Measurements from ENCODE around the gene SCO2. TPM values are rescaled to one million over a fixed set of nuclear protein-coding genes. Genes with fewer than 3 reads are reported as not detected.
A peak's percentile ranks its signal among the peaks of the same experiment; 100 is the strongest.

Gene SCO2
- total RNA-seq, 1 experiment from 2014 or later = 7.0 TPM

- no peak for TF ChIP-seq REST (IDR thresholded peaks at IDR 0.05; ENCODE audit: low read depth)
Measured at GRCh38 chr22:50524676-50525103, 708 bp downstream of the SCO2 start (continued).

- H3K4me3 ChIP-seq (replicated peaks in 1 of 2; ENCODE audit: low read depth in 1 of 2, low read length in 2 of 2) = peak overlapping the region; percentile 78 to 85
- peak overlapping the region; percentile 100 for H3K27ac ChIP-seq (ENCODE audit: low read depth, low read length)
- no peaks in the 10 kb centered on the region for H3K9me2 ChIP-seq (ENCODE audit: insufficient read depth)
- H4K20me1 ChIP-seq (ENCODE audit: insufficient read depth) = no peaks in the 10 kb centered on the region
- TF ChIP-seq SP1 (IDR thresholded peaks at IDR 0.05; ENCODE audit: low read depth) (no peak), POLR2AphosphoS5 (IDR thresholded peaks at IDR 0.05; ENCODE audit: low read depth, low read length) (0 out of 2 replicates have a peak, but pooled peaks have one; percentile 38)
- peaks cover 0 to 18% of the 10 kb centered on the region in 2 experiments; a peak in 2 of 4 replicates for H3K36me3 ChIP-seq (ENCODE audit: control insufficient read depth in 1 of 2, insufficient read depth in 2 of 2, low read length in 2 of 2)
- CTCF ChIA-PET = no interaction called here
- RAD21 ChIA-PET (ENCODE audit: low non-redundant PET in 1 of 2, low total read pairs in 2 of 2, uncharacterized antibody in 2 of 2, unreplicated experiment in 2 of 2) = interaction anchor here in 1 of 2 experiments (2.2 kb wide), 1 partner anchor 39 kb away, joined by 5 read pairs; the partner anchor contains the start of gene SYCE3
- H3K4me2 ChIP-seq (ENCODE audit: low read length) = peak overlapping the region; percentile 99
- no peak for ATAC-seq
- no peaks in the 10 kb centered on the region for H3K9me3 ChIP-seq (ENCODE audit: control insufficient read depth in 1 of 2, insufficient read depth in 1 of 2, low read depth in 1 of 2, low read length in 2 of 2)
- H2AFZ ChIP-seq (ENCODE audit: low read depth, low read length, poor library complexity, severe bottlenecking) = no peak overlapping the region
- BruUV-seq (replicated peaks) = no TSS peak
- peak overlapping the region; percentile 93 for H3K9ac ChIP-seq (ENCODE audit: low read length)
- POLR2A ChIA-PET = interaction anchor here (1.0 kb wide), 1 partner anchor 9 kb away, joined by 3 read pairs; no protein-coding TSS in a partner anchor
- intact Hi-C loops (cut with micrococcal nuclease) = no loop called here
- peaks cover 13 to 49% of the 10 kb centered on the region in 2 experiments; a peak in 3 of 4 replicates for H3K4me1 ChIP-seq (ENCODE audit: control insufficient read depth in 1 of 2, insufficient read depth in 2 of 2, low read length in 2 of 2)
- DNase-seq (ENCODE audit: low read depth, low spot score) = no peak
- H3K27me3 ChIP-seq (ENCODE audit: insufficient read depth, low read length) = no peaks in the 10 kb centered on the region
- H3K79me2 ChIP-seq (ENCODE audit: insufficient read depth, low read length) = peaks cover 25% of the 10 kb centered on the region
Measured at GRCh38 chr22:50523806-50524675, 1.4 kb downstream of the SCO2 start.

Data from HCT116 (cell line).